ENCODE results near the gene EEF1AKMT1.

Gene EEF1AKMT1

GRCh38 chr13:20773194-20774080 is at the start of gene EEF1AKMT1:
Gene EEF1AKMT1, minus strand, starts transcription at chr13:20773961. Its CDS starts 16,363 bp downstream, at chr13:20757598.
- DNase-seq, result peak; percentile 94

GRCh38 chr13:20823071-20823470 is 49.3 kb upstream of the EEF1AKMT1 start:
- no peak for DNase-seq

- no peak for DNase-seq
Observed at GRCh38 chr13:20822406-20822805, 48.6 kb upstream of the EEF1AKMT1 start.

- DNase-seq, result no peak
Observed at GRCh38 chr13:20819715-20820114, 46.0 kb upstream of the EEF1AKMT1 start.

GRCh38 chr13:20815464-20815863 is 41.7 kb upstream of the EEF1AKMT1 start:
- DNase-seq, result no peak

GRCh38 chr13:20814224-20814910 is 40.6 kb upstream of the EEF1AKMT1 start:
- DNase-seq, result no peak

- no peak for DNase-seq
Observed at GRCh38 chr13:20812890-20813289, 39.1 kb upstream of the EEF1AKMT1 start.

- no peak for DNase-seq
Observed at GRCh38 chr13:20810808-20811207, 37.0 kb upstream of the EEF1AKMT1 start.

- no peak for DNase-seq
Observed at GRCh38 chr13:20808874-20809273, 35.1 kb upstream of the EEF1AKMT1 start.

GRCh38 chr13:20803180-20803965 is 29.6 kb upstream of the EEF1AKMT1 start:
- DNase-seq, result no peak

GRCh38 chr13:20801707-20802106 is 27.9 kb upstream of the EEF1AKMT1 start:
- no peak for DNase-seq

GRCh38 chr13:20799726-20800416 is 26.1 kb upstream of the EEF1AKMT1 start:
- DNase-seq, result no peak

- DNase-seq, result no peak
Observed at GRCh38 chr13:20798027-20798426, 24.3 kb upstream of the EEF1AKMT1 start.

- DNase-seq, result no peak
Observed at GRCh38 chr13:20796791-20797508, 23.2 kb upstream of the EEF1AKMT1 start.

GRCh38 chr13:20789665-20790064 is 15.9 kb upstream of the EEF1AKMT1 start:
- no peak for DNase-seq

GRCh38 chr13:20788312-20788711 is 14.6 kb upstream of the EEF1AKMT1 start:
- no peak for DNase-seq

- DNase-seq, result no peak
Observed at GRCh38 chr13:20787180-20787579, 13.4 kb upstream of the EEF1AKMT1 start.

- DNase-seq, result no peak
Observed at GRCh38 chr13:20782116-20782708, 8.5 kb upstream of the EEF1AKMT1 start.

GRCh38 chr13:20780317-20780716 is 6.6 kb upstream of the EEF1AKMT1 start:
- no peak for DNase-seq

- DNase-seq, result no peak
Observed at GRCh38 chr13:20779405-20779804, 5.6 kb upstream of the EEF1AKMT1 start.

GRCh38 chr13:20778311-20778710 is 4.5 kb upstream of the EEF1AKMT1 start:
- DNase-seq, result no peak

- DNase-seq, result no peak
Observed at GRCh38 chr13:20776751-20777150, 3.0 kb upstream of the EEF1AKMT1 start.
